Right ventricle myocardium inferior (tissue), 1 donor: ENCODE results near the gene AKAP14. TPM values are rescaled to one million over a fixed set of nuclear protein-coding genes. Genes with fewer than 3 reads are reported as not detected.
A peak's percentile ranks its signal among the peaks of the same experiment; 100 is the strongest.
"Not testable (repeated sequence)": the region's sequence is repeated elsewhere in the genome, so short reads cannot be mapped to it uniquely, and the experiment has no call there.

Experiments used
- ATAC-seq: fragments of 200-7000 bp; cut with Tn5 transposase; one replicate; pipeline ENCODE4 v1.9.1; 2020; ENCODE audit warnings: mild to moderate bottlenecking, moderate library complexity
- DNase-seq: peaks from one replicate; pipeline ENCODE4 v3.0.0; 2021; ENCODE audit errors: missing footprints
- intact Hi-C: fragments of 100-400 bp; cut with DNase I; formaldehyde crosslinking; loops from one replicate; pipeline ENCODE4 v1.11.0; 2022
- total RNA-seq: library from RNA; stranded (reverse); fragmentation: NEBNext Ultra II Directional; extraction: Animal tissue kit (Norgen Biotek cat#: 25700); gene quantifications from one replicate; pipeline ENCODE4 v1.2.1, GENCODE V29; 2021
- donor health status: DM: no; HTN: yes; CAD: no; lungs with severe emphysema.

Gene AKAP14
- total RNA-seq, 1 donor from 2014 or later: not detected

- intact Hi-C loops: no loop called here
- DNase-seq (no peak), ATAC-seq (no peak)
Measured at GRCh38 chrX:119916310-119916709, 20.6 kb downstream of the AKAP14 start.

- DNase-seq (no peak), ATAC-seq (no peak)
- intact Hi-C loops: no loop called here
Measured at GRCh38 chrX:119917877-119918276, 22.2 kb downstream of the AKAP14 start.

- DNase-seq: no peak
- ATAC-seq: no peak
- intact Hi-C loops: no loop called here
Measured at GRCh38 chrX:119919835-119920585, 24.3 kb downstream of the AKAP14 start.

DNA sequence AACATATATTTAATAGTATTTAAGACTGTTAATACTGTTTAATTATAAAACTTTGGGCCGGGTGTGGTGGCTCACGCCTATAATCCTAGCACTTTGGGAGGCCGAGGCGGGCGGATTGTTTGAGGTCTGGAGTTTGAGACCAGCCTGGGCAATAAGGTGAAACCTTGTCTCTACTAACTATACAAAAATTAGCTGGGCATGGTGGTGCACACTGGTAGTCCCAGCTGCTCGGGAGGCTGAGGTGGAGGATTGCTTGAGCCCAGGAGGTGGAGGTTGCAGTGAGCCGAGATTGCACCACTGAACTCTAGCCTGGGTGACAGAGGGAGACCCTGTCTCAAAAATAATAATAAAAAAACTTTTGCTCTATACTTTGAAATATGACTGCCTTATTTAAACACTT is 26.7 kb downstream of the AKAP14 start:
- intact Hi-C loops, DNase-seq, ATAC-seq: not testable (repeated sequence)

GRCh38 chrX:119935215-119935874 is 39.7 kb downstream of the AKAP14 start:
- ATAC-seq (no peak), DNase-seq (no peak)
- intact Hi-C loops: no loop called here

DNA sequence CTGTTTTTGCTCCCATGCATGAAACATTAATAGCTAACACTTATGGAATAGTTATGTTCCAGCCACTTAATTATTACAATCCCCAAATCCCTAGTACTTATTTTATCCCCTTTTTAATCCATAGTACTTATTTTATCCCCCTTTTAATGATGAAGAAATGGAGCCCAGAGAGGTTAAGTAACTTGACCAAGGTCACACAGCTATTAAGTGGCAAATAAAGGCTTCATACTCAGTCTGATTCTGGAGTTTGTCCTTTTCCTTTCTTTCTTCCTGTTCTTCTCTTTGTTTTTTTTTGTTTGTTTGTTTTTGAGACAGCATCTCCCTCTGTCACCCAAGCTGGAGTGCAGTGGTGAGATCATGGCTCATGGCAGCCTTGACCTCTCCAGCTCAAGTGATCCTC is 45.6 kb downstream of the AKAP14 start:
- no peak for ATAC-seq
- intact Hi-C loops: no loop called here

DNA sequence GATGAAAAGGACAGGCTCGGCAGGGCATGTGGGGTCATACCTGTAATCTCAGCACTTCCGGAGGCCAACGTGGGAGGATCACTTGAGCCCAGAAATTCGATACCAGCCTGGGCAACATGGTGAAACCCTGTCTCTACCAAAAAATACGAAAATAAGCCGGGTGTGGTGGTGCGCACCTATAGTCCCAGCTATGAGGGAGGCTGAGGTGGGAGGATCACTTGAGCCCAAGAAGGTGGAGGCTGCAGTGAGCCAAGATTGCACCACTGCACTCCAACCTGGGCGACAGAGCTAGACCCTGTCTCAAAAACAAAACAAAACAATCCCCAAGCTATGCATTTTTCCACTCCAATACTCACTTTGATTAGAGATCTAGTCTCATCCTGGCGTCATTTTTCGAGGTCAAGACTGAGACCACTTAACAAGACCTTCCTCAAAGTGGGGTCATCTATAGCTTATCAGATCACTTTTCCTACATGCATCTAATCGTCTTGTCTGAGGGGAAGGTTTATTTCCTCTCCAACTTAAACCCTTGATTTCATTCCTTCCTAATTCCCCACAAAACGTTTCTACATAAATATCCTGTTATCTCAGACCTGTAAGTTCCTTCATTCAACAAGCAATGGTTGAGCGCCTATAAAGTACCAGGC is 46.6 kb downstream of the AKAP14 start:
- intact Hi-C loops: no loop called here
- no peak for ATAC-seq
- no peak for DNase-seq

More for the DNA sequence above, 45.6 kb downstream of the AKAP14 start:
- DNase-seq: no peak

GRCh38 chrX:119942831-119943184 is 47.1 kb downstream of the AKAP14 start:
- peak; percentile 15 for ATAC-seq
- DNase-seq: no peak
- intact Hi-C loops: no loop called here

GRCh38 chrX:119943185-119943988 is 47.7 kb downstream of the AKAP14 start, which contains the start of gene NKAP:
NKAP (minus strand) TSS chrX:119943751; CDS start chrX:119943605, 146 bp downstream.
- ATAC-seq: peak; percentile 98
- DNase-seq: peak; percentile 84
- intact Hi-C loops: no loop called here

GRCh38 chrX:119945481-119945880 is 49.8 kb downstream of the AKAP14 start:
- ATAC-seq: no peak
- DNase-seq: no peak
- intact Hi-C loops: no loop called here

DNA sequence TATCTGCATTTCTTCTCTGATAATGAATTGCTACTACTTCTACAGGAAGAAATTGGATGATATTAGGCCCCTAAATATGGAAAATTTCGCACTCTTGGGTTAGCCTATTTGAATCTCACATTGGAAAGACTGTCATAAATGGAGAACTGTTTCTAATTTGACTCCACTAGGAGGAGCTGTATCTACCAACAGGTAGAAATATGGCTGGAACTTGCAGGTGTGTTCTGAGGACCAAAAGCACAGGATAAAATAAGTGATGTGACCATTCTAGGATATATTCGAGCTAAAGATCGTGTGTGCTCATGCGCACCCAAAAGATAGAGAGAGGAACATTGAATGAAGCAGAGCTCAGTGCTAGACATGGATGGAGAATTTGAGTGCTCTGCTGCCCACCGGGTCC is 52.7 kb downstream of the AKAP14 start:
- intact Hi-C loops: no loop called here

DNA sequence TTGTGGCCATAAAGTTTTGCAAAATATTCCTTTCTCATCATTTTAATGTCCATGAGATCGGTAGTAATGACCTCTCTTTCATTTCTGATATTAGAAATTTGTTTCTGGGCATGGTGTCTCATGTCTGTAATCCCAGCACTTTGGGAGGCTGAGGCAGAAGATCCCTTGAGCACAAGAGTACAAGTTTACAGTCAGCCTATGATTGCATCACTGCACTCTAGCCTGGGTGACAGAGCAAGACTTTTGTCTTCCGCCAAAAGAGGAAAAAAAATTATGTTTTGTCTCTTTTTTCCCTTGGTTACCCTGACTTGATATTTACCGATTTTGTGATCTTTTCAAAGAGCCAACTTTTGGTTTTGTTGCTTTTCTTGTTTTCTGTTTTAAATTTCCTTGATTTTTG is 58.7 kb downstream of the AKAP14 start:
- ATAC-seq (no peak), DNase-seq (no peak)
- intact Hi-C loops: no loop called here

More for the DNA sequence above, 52.7 kb downstream of the AKAP14 start:
- DNase-seq: no peak
- no peak for ATAC-seq

- intact Hi-C loops, ATAC-seq, DNase-seq: not testable (repeated sequence)
Measured at GRCh38 chrX:119955807-119956570, 60.3 kb downstream of the AKAP14 start.

DNA sequence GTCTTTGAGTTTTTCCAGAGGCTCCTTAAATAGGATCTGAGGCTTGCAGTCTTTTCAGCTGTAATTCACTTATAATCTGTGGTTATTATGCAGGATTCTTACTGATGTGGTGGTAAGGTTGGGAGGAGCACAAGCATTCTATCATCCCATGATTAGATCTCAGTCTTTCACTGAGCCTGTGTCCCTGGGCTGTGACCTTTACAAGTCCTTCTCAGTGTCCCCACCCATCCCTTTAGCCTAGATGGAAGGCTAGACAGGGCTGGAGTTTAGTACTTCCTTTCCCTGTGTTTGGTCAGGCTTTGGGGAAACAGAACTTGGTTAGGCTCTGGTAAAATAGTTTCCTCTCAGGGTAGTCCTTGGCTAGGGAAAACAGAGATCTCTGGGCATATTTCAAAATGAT is 64.9 kb downstream of the AKAP14 start:
- ATAC-seq: no peak

DNA sequence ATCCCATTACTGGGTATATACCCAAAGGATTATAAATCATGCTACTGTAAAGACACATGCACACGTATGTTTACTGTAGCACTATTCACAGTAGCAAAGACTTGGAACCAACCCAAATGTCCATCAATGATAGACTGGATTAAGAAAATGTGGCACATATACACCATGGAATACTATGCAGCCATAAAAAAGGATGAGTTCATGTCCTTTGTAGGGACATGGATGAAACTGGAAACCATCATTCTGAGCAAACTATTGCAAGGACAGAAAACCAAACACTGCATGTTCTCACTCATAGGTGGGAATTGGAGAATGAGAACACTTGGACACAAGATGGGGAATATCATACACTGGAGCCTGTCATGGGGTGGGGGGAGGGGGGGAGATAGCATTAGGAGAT is 71.1 kb downstream of the AKAP14 start:
- DNase-seq, intact Hi-C loops, ATAC-seq: not testable (repeated sequence)

More for the DNA sequence above, 64.9 kb downstream of the AKAP14 start:
- intact Hi-C loops: no loop called here
- DNase-seq: no peak
